Suppressor macrophage treated with lipopolysaccharide for 4 hours (primary cell): ENCODE measurements around the gene MYO3B.
"Not testable (repeated sequence)": the region's sequence is repeated elsewhere in the genome, so short reads cannot be mapped to it uniquely, and the experiment has no call there.

Experiments used
- DNase-seq: peaks from one replicate; pipeline ENCODE4 v3.0.0-alpha.2; 2020

Gene MYO3B

GRCh38 chr2:170579511-170579910, 401.6 kb downstream of the MYO3B start:
- no peak for DNase-seq

- DNase-seq, result peak; percentile 3
Measured at GRCh38 chr2:170582313-170582712, 404.4 kb downstream of the MYO3B start.

- no peak for DNase-seq
Measured at GRCh38 chr2:170582751-170583463, 405.0 kb downstream of the MYO3B start.

GRCh38 chr2:170585067-170585466, 407.1 kb downstream of the MYO3B start:
- no peak for DNase-seq

- DNase-seq, result no peak
Measured at GRCh38 chr2:170586571-170587095, 408.7 kb downstream of the MYO3B start.

- DNase-seq, result no peak
Measured at GRCh38 chr2:170587117-170587516, 409.2 kb downstream of the MYO3B start.

GRCh38 chr2:170587922-170588321, 410.0 kb downstream of the MYO3B start:
- no peak for DNase-seq

- no peak for DNase-seq
Measured at GRCh38 chr2:170588729-170589128, 410.8 kb downstream of the MYO3B start.

- DNase-seq, result no peak
Measured at GRCh38 chr2:170596576-170596975, 418.6 kb downstream of the MYO3B start.

GRCh38 chr2:170598067-170598395, 420.1 kb downstream of the MYO3B start:
- DNase-seq, result no peak

GRCh38 chr2:170601489-170601888, 423.5 kb downstream of the MYO3B start:
- DNase-seq, result no peak

GRCh38 chr2:170605862-170606261, 427.9 kb downstream of the MYO3B start:
- DNase-seq, result no peak

GRCh38 chr2:170607171-170607570, 429.2 kb downstream of the MYO3B start:
- no peak for DNase-seq

- no peak for DNase-seq
Measured at GRCh38 chr2:170610615-170611014, 432.7 kb downstream of the MYO3B start.

GRCh38 chr2:170618948-170619347, 441.0 kb downstream of the MYO3B start:
- DNase-seq, result not testable (repeated sequence)

- not testable (repeated sequence) for DNase-seq
Measured at GRCh38 chr2:170635094-170635493, 457.1 kb downstream of the MYO3B start.

- DNase-seq, result no peak
Measured at GRCh38 chr2:170639635-170640034, 461.7 kb downstream of the MYO3B start.

GRCh38 chr2:170641961-170642360, 464.0 kb downstream of the MYO3B start:
- no peak for DNase-seq

GRCh38 chr2:170643346-170643745, 465.4 kb downstream of the MYO3B start:
- no peak for DNase-seq

- no peak for DNase-seq
Measured at GRCh38 chr2:170647741-170648436, 469.9 kb downstream of the MYO3B start.

- DNase-seq, result no peak
Measured at GRCh38 chr2:170651624-170652325, 473.8 kb downstream of the MYO3B start.

GRCh38 chr2:170652637-170653417, 474.9 kb downstream of the MYO3B start:
- DNase-seq, result no peak

GRCh38 chr2:170656669-170657068, 478.7 kb downstream of the MYO3B start:
- no peak for DNase-seq
